Activated CD4-positive, CD25-positive, alpha-beta regulatory T cell treated with anti-CD3 and anti-CD28 coated beads, Interleukin-2, amount 50 U/mL, for 24 hours (primary cell): ENCODE data around the gene GIT1.

Experiments
- ATAC-seq, 2 donors: fragments of 150-1000 bp; cut with Tn5 transposase; one replicate each; pipeline ENCODE4 v1.10.0; 2021; ENCODE audit warnings: mild to moderate bottlenecking in 1 of 2, moderate library complexity in 1 of 2

Gene GIT1

GRCh38 chr17:29579866-29580771 lies 9.3 kb downstream of the GIT1 start:
- ATAC-seq = peak; percentile 96 to 98

GRCh38 chr17:29578626-29579485 lies 10.6 kb downstream of the GIT1 start:
- no peak for ATAC-seq

GRCh38 chr17:29577385-29578211 lies 11.8 kb downstream of the GIT1 start:
- ATAC-seq = no peak

GRCh38 chr17:29577001-29577370 lies 12.5 kb downstream of the GIT1 start:
- no peak for ATAC-seq

- ATAC-seq = no peak
Observed at GRCh38 chr17:29576214-29577000, 13.0 kb downstream of the GIT1 start.

- no peak for ATAC-seq
Observed at GRCh38 chr17:29575511-29576213, 13.8 kb downstream of the GIT1 start.

GRCh38 chr17:29574732-29575510 lies 14.5 kb downstream of the GIT1 start:
- no peak for ATAC-seq

- no peak for ATAC-seq
Observed at GRCh38 chr17:29573871-29574731, 15.3 kb downstream of the GIT1 start.

GRCh38 chr17:29573558-29573869 lies 15.9 kb downstream of the GIT1 start:
- no peak for ATAC-seq

- ATAC-seq = peak; percentile 29 to 37
Observed at GRCh38 chr17:29572691-29573557, 16.5 kb downstream of the GIT1 start.

- no peak for ATAC-seq
Observed at GRCh38 chr17:29571883-29572681, 17.4 kb downstream of the GIT1 start.

GRCh38 chr17:29571486-29571882 lies 18.0 kb downstream of the GIT1 start:
- ATAC-seq = no peak

GRCh38 chr17:29570521-29570920 lies 18.9 kb downstream of the GIT1 start:
- no peak for ATAC-seq

- ATAC-seq = no peak
Observed at GRCh38 chr17:29569245-29569950, 20.1 kb downstream of the GIT1 start.

GRCh38 chr17:29568331-29569244 lies 20.9 kb downstream of the GIT1 start, which contains the start of gene TP53I13:
TSS of gene TP53I13 (plus strand) at chr17:29568701. CDS start at chr17:29568759, 58 bp downstream.
- peak; percentile 55 to 56 for ATAC-seq
